ENCODE data around the gene CLCN3. TPM values are rescaled to one million over a fixed set of nuclear protein-coding genes. Genes with fewer than 3 reads are reported as not detected.

The CLCN3 gene
- total RNA-seq, 1 experiment from 2014 or later = 29.1 TPM

DNA sequence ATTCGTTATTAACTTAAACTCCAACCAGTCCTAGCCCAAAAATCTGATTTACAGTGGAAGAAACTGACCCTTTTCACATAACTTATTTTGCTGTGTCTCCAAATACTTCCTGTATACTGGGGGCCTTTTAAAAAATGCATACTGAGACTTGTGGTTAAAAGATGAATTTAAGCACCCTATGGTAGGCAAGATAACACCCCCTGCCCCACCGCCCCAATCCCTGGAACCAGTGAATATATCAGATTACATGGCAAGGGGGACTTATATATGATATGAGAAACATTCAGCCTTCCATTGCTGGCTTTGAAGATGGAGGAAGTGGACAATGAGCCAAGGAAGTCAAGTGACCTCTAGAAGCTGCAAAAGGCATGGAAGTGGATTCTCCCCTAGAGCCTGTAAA is 3.1 kb upstream of the CLCN3 start (continued):
- TF ChIP-seq, protein P1, sequence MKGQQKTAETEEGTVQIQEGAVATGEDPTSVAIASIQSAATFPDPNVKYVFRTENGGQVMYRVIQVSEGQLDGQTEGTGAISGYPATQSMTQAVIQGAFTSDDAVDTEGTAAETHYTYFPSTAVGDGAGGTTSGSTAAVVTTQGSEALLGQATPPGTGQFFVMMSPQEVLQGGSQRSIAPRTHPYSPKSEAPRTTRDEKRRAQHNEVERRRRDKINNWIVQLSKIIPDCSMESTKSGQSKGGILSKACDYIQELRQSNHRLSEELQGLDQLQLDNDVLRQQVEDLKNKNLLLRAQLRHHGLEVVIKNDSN (CRISPR knock-in tag; IDR thresholded peaks at IDR 0.05) = no peak

- TF ChIP-seq, protein P2, sequence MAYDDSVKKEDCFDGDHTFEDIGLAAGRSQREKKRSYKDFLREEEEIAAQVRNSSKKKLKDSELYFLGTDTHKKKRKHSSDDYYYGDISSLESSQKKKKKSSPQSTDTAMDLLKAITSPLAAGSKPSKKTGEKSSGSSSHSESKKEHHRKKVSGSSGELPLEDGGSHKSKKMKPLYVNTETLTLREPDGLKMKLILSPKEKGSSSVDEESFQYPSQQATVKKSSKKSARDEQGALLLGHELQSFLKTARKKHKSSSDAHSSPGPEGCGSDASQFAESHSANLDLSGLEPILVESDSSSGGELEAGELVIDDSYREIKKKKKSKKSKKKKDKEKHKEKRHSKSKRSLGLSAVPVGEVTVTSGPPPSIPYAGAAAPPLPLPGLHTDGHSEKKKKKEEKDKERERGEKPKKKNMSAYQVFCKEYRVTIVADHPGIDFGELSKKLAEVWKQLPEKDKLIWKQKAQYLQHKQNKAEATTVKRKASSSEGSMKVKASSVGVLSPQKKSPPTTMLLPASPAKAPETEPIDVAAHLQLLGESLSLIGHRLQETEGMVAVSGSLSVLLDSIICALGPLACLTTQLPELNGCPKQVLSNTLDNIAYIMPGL (CRISPR knock-in tag; IDR thresholded peaks at IDR 0.05) = no peak
- TF ChIP-seq ZNF416 (CRISPR knock-in tag; IDR thresholded peaks at IDR 0.05) (no peak), ELF4 (CRISPR knock-in tag; IDR thresholded peaks at IDR 0.05; ENCODE audit: low read depth) (no peak), NFE2L1 (CRISPR knock-in tag; IDR thresholded peaks at IDR 0.05) (no peak), TCF7 (CRISPR knock-in tag; IDR thresholded peaks at IDR 0.05; ENCODE audit: low read depth) (no peak), USF2 (CRISPR knock-in tag; IDR thresholded peaks at IDR 0.05) (no peak), ZBTB43 (CRISPR knock-in tag; IDR thresholded peaks at IDR 0.05) (no peak), PREB (CRISPR knock-in tag; IDR thresholded peaks at IDR 0.05; ENCODE audit: borderline replicate concordance) (no peak), E2F4 (CRISPR knock-in tag; IDR thresholded peaks at IDR 0.05; ENCODE audit: borderline replicate concordance, low read depth) (no peak), AR (CRISPR knock-in tag; IDR thresholded peaks at IDR 0.05) (no peak), JAZF1 (CRISPR knock-in tag; IDR thresholded peaks at IDR 0.05) (no peak), RELA (CRISPR knock-in tag; IDR thresholded peaks at IDR 0.05; ENCODE audit: borderline replicate concordance) (no peak), ZNF317 (CRISPR knock-in tag; IDR thresholded peaks at IDR 0.05; ENCODE audit: borderline replicate concordance, low read depth) (no peak), CREB1 (CRISPR knock-in tag; IDR thresholded peaks at IDR 0.05) (no peak), TEAD1 (CRISPR knock-in tag; IDR thresholded peaks at IDR 0.05) (no peak)
- Mint-ChIP-seq H3K27me3 (ENCODE audit: low read depth) (no peaks in the 10 kb centered on the region), H3K36me3 (no peaks in the 10 kb centered on the region), H3K4me3 (no peak overlapping the region), H3K4me1 (peaks cover 23% of the 10 kb centered on the region), H3K9me3 (peaks cover 3% of the 10 kb centered on the region; the same call in 1 of the 2 replicates), H3K27ac (no peak overlapping the region)
- ChIA-PET CTCF (no interaction called here), POLR2A (no interaction called here)
- ATAC-seq (no peak), DNase-seq (ENCODE audit: low spot score) (no peak)
These were observed 2.1 kb upstream of the CLCN3 start for GRCh38 chr4:169618286-169618685.
